ENCODE measurements around the gene LRP1-AS. TPM values are rescaled to one million over a fixed set of nuclear protein-coding genes. Genes with fewer than 3 reads are reported as not detected.

Gene LRP1-AS
- total RNA-seq, 4 donors from 2014 or later: not detected

DNA sequence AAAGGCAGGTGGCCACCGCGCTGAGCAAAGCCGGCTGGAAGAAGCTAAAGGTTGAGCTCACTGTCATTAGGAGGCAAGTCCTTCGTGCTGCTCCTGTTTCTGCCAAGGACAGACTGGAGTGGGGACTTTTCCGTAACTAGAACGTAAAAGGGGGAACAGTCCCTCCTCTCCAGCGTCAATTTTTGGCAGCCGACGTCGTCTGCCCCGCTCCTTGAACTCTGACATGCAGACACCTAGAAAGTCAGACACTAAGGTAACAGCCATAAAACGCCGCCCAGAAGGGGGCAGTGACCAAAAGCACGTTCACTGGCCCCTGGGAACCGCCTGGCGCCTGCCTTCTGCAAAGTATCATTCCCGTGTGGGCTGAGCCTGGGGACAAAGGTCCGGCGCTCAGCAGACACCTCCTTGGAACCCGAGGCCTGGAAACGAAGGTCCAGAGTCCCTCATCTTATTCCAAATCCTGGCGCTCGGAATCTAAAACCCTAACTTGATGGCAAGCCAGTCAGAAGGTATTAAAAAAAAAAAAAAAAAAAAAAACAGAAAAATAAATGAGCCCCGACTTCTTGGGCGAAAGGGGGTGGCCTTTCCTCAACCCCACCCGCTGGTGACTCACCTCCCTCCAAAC lies 20.2 kb downstream of the LRP1-AS start:
- TF ChIP-seq, protein P1, sequence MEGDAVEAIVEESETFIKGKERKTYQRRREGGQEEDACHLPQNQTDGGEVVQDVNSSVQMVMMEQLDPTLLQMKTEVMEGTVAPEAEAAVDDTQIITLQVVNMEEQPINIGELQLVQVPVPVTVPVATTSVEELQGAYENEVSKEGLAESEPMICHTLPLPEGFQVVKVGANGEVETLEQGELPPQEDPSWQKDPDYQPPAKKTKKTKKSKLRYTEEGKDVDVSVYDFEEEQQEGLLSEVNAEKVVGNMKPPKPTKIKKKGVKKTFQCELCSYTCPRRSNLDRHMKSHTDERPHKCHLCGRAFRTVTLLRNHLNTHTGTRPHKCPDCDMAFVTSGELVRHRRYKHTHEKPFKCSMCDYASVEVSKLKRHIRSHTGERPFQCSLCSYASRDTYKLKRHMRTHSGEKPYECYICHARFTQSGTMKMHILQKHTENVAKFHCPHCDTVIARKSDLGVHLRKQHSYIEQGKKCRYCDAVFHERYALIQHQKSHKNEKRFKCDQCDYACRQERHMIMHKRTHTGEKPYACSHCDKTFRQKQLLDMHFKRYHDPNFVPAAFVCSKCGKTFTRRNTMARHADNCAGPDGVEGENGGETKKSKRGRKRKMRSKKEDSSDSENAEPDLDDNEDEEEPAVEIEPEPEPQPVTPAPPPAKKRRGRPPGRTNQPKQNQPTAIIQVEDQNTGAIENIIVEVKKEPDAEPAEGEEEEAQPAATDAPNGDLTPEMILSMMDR (IDR thresholded peaks at IDR 0.05; ENCODE audit: low read depth): no peak

DNA sequence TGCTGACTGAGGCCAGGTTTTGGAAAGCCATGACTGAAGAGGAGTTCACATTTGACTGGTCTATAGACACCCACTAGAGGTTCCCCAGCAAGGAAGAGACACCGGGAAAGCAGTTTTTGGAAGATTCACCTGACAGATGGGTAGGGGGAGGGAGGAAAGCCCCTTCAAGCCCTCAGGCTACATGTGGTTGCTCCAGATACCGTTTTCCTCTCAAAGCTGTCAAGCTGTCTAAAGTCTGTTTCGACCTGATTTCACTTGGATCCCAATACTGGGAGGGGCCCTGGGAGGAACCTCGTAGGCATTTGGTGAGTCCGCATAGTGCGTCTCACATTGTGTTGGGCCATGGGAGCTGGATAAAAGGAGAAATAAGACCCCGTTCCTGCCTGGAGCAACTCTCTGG lies 20.9 kb downstream of the LRP1-AS start:
- TF ChIP-seq, protein P1 (IDR thresholded peaks at IDR 0.05; ENCODE audit: low read depth): no peak

- TF ChIP-seq, protein P1 (IDR thresholded peaks at IDR 0.05; ENCODE audit: low read depth): no peak
These were observed 21.4 kb downstream of the LRP1-AS start for GRCh38 chr12:57126061-57126460.

DNA sequence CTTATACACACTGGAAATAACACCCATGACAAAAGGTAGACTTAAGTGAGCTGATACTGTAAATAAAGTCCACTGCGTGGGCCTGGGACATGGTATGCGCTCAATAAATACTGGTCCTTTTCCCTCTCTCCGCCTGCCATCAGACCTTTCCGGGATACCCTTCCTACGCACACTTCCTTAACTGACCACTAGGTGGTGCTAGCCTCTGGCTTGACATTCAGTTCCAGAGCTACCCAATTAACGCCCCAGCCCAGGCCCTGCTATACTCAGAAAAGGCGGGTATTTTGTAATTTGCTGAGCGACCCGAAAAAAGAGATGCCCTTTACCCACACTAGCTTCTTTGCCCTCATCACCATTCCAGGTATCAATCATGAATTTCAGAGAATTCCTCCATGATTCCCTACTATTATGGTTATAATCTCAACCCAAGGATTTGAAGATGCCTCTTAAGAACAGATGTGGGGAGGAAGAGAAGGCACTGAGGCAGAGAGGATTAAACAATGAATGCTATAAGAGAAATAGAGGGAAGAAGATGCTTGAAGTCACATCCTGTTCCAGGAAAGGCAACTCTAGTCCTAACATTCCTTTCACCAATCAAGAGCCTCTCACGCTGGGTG lies 23.1 kb downstream of the LRP1-AS start:
- TF ChIP-seq, protein P1 (IDR thresholded peaks at IDR 0.05; ENCODE audit: low read depth): no peak

DNA sequence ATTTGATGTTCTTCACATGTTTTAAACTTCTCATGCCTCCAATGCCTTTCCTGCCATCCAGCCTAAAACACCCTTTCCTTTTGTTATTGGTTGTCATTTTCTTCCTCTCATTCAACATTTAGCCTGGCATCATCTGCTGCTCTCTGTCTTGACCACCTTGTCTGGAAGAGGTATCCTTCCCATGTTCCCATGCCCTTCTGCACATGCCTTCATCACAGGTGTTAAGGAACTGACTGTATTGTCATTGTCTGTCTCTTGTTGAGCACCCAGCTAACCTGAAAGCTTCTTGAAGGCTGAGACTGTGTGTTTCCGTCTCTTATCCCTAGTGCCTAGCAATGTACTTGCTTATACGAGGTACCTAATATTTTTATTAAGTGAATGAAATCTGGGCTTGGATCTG lies 23.6 kb downstream of the LRP1-AS start:
- TF ChIP-seq, protein P1 (IDR thresholded peaks at IDR 0.05; ENCODE audit: low read depth): no peak

- TF ChIP-seq, protein P1 (IDR thresholded peaks at IDR 0.05; ENCODE audit: low read depth): no peak
These were observed 27.9 kb downstream of the LRP1-AS start for GRCh38 chr12:57119294-57120085.

DNA sequence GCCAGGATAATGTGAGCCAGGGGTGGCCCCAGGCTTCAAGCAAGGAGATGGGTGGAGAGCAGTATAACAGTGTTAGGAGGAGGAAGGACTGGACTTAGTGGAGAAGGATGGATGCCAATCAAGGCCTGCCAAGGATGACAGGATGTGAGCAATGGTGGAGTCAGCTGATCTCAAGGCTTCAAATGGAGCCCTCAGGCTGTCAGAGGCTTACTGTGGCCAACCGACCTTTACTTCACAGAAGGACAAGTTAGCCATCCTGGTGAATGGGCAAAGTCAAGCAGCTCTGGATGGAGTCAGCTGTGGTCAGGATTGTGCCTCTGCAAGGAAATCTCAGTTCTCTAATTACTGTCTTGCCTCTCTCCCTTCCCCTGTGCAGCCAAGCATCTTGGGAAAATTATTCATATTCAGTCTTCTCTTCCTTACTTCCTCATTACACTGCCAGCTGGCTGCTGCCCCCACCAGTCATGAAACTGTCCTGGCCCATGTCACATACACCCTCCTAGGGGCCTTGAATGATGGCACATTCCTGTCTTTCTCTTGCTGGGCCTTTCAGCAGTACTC lies 28.6 kb downstream of the LRP1-AS start:
- TF ChIP-seq, protein P1 (IDR thresholded peaks at IDR 0.05; ENCODE audit: low read depth): no peak

Measured in subcutaneous adipose tissue (tissue), 4 donors.